Skeletal muscle tissue (tissue), 4 donors: ENCODE results near the gene FAH. TPM values are rescaled to one million over a fixed set of nuclear protein-coding genes. Genes with fewer than 3 reads are reported as not detected.

Source experiments
- H3K27ac ChIP-seq: one replicate; pipeline ENCODE4 v1.7.0; 2013; ENCODE audit warnings: mild to moderate bottlenecking, low read depth, low read length, inconsistent platforms
- H3K27me3 ChIP-seq, 3 donors: one replicate each; pipeline ENCODE4 v1.7.0; 2013; ENCODE audit warnings: low read length in 3 of 3; ENCODE audit not compliant: control insufficient read depth in 3 of 3, insufficient read depth in 3 of 3
- H3K36me3 ChIP-seq, 3 donors: one replicate each; pipeline ENCODE4 v1.7.0; 2013; ENCODE audit warnings: low read length in 3 of 3; ENCODE audit not compliant: control insufficient read depth in 3 of 3, insufficient read depth in 3 of 3
- H3K4me1 ChIP-seq, 3 donors: one replicate each; pipeline ENCODE4 v1.7.0; 2013; ENCODE audit warnings: low read length in 3 of 3, mild to moderate bottlenecking in 3 of 3; ENCODE audit not compliant: control insufficient read depth in 3 of 3, insufficient read depth in 3 of 3
- H3K4me3 ChIP-seq, 3 donors: one replicate each; pipeline ENCODE4 v1.7.0; 2013; ENCODE audit warnings: low read length in 3 of 3
- H3K9ac ChIP-seq, 3 donors: one replicate each; pipeline ENCODE4 v1.7.0; 2013; ENCODE audit warnings: low read length in 3 of 3, mild to moderate bottlenecking in 3 of 3, moderate library complexity in 2 of 3, low read depth in 1 of 3
- H3K9me3 ChIP-seq, 3 donors: one replicate each; pipeline ENCODE4 v1.7.0; 2013; ENCODE audit warnings: low read length in 3 of 3; ENCODE audit not compliant: control insufficient read depth in 3 of 3
- total RNA-seq: library from RNA; depleted of rRNA; stranded (reverse); fragments of >200 nt; gene quantifications from one replicate; pipeline ENCODE4 v1.2.3, GENCODE V29; 2014
- donor health status: Osteomylitis.

The FAH gene
- total RNA-seq, 1 donor from 2014 or later = 13.6 TPM

- Histone ChIP-seq H3K9me3 (no peaks in the 10 kb centered on the region), H3K4me3 (no peak overlapping the region), H3K4me1 (peaks cover 3 to 28% (median 23%) of the 10 kb centered on the region in 3 donors), H3K27ac (no peak overlapping the region), H3K36me3 (peaks cover 19 to 25% (median 22%) of the 10 kb centered on the region in 3 donors), H3K9ac (peak overlapping the region in 1 of 3 donors; percentile 44), H3K27me3 (no peaks in the 10 kb centered on the region)
Measured at GRCh38 chr15:80176443-80176842, 23.6 kb downstream of the FAH start.

- peaks cover 3 to 31% (median 27%) of the 10 kb centered on the region in 3 donors for H3K4me1 ChIP-seq
- peaks cover 16 to 30% (median 22%) of the 10 kb centered on the region in 3 donors for H3K36me3 ChIP-seq
Measured at GRCh38 chr15:80177156-80177555, 24.4 kb downstream of the FAH start.

GRCh38 chr15:80179025-80179759, 26.4 kb downstream of the FAH start:
- H3K36me3 ChIP-seq = peaks cover 16 to 30% (median 19%) of the 10 kb centered on the region in 3 donors
- no peak overlapping the region for H3K9ac ChIP-seq
- no peaks in the 10 kb centered on the region for H3K27me3 ChIP-seq
- H3K9me3 ChIP-seq = no peaks in the 10 kb centered on the region
- no peak overlapping the region for H3K4me3 ChIP-seq
- peaks cover 14 to 34% (median 30%) of the 10 kb centered on the region in 3 donors for H3K4me1 ChIP-seq
- no peak overlapping the region for H3K27ac ChIP-seq

More at GRCh38 chr15:80177156-80177555, 24.4 kb downstream of the FAH start:
- Histone ChIP-seq H3K9me3 (no peaks in the 10 kb centered on the region), H3K4me3 (no peak overlapping the region), H3K27ac (no peak overlapping the region), H3K27me3 (no peaks in the 10 kb centered on the region), H3K9ac (no peak overlapping the region)

- H3K9me3 ChIP-seq = no peaks in the 10 kb centered on the region
- H3K4me1 ChIP-seq = peaks cover 10 to 26% (median 23%) of the 10 kb centered on the region in 3 donors
- H3K9ac ChIP-seq = no peak overlapping the region
- no peak overlapping the region for H3K27ac ChIP-seq
- H3K27me3 ChIP-seq = no peaks in the 10 kb centered on the region
- H3K36me3 ChIP-seq = peaks cover 16 to 31% (median 17%) of the 10 kb centered on the region in 3 donors
- no peak overlapping the region for H3K4me3 ChIP-seq
Measured at GRCh38 chr15:80179935-80180334, 27.1 kb downstream of the FAH start.

GRCh38 chr15:80180468-80180867, 27.7 kb downstream of the FAH start:
- Histone ChIP-seq H3K9me3 (no peaks in the 10 kb centered on the region), H3K9ac (no peak overlapping the region), H3K4me1 (peaks cover 10 to 22% (median 21%) of the 10 kb centered on the region in 3 donors), H3K27ac (no peak overlapping the region), H3K36me3 (peaks cover 14 to 27% (median 16%) of the 10 kb centered on the region in 3 donors), H3K4me3 (no peak overlapping the region), H3K27me3 (no peaks in the 10 kb centered on the region)

- peaks cover 16 to 30% (median 20%) of the 10 kb centered on the region in 3 donors for H3K36me3 ChIP-seq
- no peaks in the 10 kb centered on the region for H3K27me3 ChIP-seq
- no peaks in the 10 kb centered on the region for H3K9me3 ChIP-seq
- H3K4me3 ChIP-seq = no peak overlapping the region
- H3K9ac ChIP-seq = no peak overlapping the region
- H3K27ac ChIP-seq = no peak overlapping the region
- H3K4me1 ChIP-seq = peaks cover 10 to 22% (median 21%) of the 10 kb centered on the region in 3 donors
Measured at GRCh38 chr15:80180986-80181385, 28.2 kb downstream of the FAH start.

- H3K9ac ChIP-seq = no peak overlapping the region
- no peaks in the 10 kb centered on the region for H3K9me3 ChIP-seq
- no peaks in the 10 kb centered on the region for H3K27me3 ChIP-seq
- H3K27ac ChIP-seq = no peak overlapping the region
- H3K4me1 ChIP-seq = peaks cover 10 to 22% (median 21%) of the 10 kb centered on the region in 3 donors
- H3K36me3 ChIP-seq = peaks cover 17 to 36% (median 29%) of the 10 kb centered on the region in 3 donors
- no peak overlapping the region for H3K4me3 ChIP-seq
Measured at GRCh38 chr15:80182611-80183261, 29.9 kb downstream of the FAH start.

- Histone ChIP-seq H3K4me1 (peaks cover 10 to 22% (median 21%) of the 10 kb centered on the region in 3 donors), H3K36me3 (peaks cover 17 to 36% (median 29%) of the 10 kb centered on the region in 3 donors), H3K9me3 (no peaks in the 10 kb centered on the region), H3K27me3 (no peaks in the 10 kb centered on the region), H3K27ac (no peak overlapping the region), H3K4me3 (no peak overlapping the region), H3K9ac (no peak overlapping the region)
Measured at GRCh38 chr15:80183306-80183705, 30.5 kb downstream of the FAH start.

- peaks cover 21 to 36% (median 29%) of the 10 kb centered on the region in 3 donors for H3K36me3 ChIP-seq
Measured at GRCh38 chr15:80183886-80184285, 31.1 kb downstream of the FAH start.

GRCh38 chr15:80184554-80184953, 31.8 kb downstream of the FAH start:
- no peaks in the 10 kb centered on the region for H3K9me3 ChIP-seq
- H3K27me3 ChIP-seq = no peaks in the 10 kb centered on the region
- H3K27ac ChIP-seq = no peak overlapping the region
- peaks cover 21 to 36% (median 29%) of the 10 kb centered on the region in 3 donors for H3K36me3 ChIP-seq
- no peak overlapping the region for H3K9ac ChIP-seq
- H3K4me1 ChIP-seq = peaks cover 10 to 21% (median 20%) of the 10 kb centered on the region in 3 donors
- H3K4me3 ChIP-seq = no peak overlapping the region

More at GRCh38 chr15:80183886-80184285, 31.1 kb downstream of the FAH start:
- no peak overlapping the region for H3K4me3 ChIP-seq
- H3K27ac ChIP-seq = no peak overlapping the region
- H3K9me3 ChIP-seq = no peaks in the 10 kb centered on the region
- H3K27me3 ChIP-seq = no peaks in the 10 kb centered on the region
- peaks cover 10 to 22% (median 21%) of the 10 kb centered on the region in 3 donors for H3K4me1 ChIP-seq
- H3K9ac ChIP-seq = no peak overlapping the region
